C4-2B (cell line): ENCODE measurements around the gene RBM6.
"Not testable (repeated sequence)": the region's sequence is repeated elsewhere in the genome, so short reads cannot be mapped to it uniquely, and the experiment has no call there.

Source experiments
- H3K27ac ChIP-seq: fragments of 450-650 bp; 2 replicates; pipeline ENCODE4 v1.5.1; 2017
- ZFX ChIP-seq: fragments of 450-650 bp; IDR thresholded peaks from 2 replicates; pipeline ENCODE4 v1.6.1; 2017
- TF ChIP-seq, protein P1 (sequence below): fragments of 450-650 bp; conservative IDR thresholded peaks from 2 replicates; pipeline ENCODE4 v1.5.1; 2017; ENCODE audit warnings: mild to moderate bottlenecking

Gene RBM6

DNA sequence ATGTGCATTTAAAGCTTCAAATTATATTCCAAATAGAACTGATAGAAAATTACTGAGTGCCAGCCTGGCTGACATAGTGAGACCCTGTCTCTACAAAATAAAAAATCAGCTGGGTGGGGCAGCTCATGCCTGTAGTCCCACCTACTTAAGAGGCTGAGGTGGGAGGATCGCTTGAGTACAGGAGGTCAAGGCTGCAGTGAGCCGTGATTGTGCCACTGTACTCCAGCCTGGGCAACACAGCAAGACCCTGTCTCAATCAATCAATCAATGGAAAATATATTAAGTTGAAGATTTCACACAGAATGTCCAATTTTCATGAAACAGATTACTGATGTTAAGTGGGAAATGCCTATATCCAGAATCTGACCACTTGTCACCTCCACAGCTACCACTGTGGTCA lies 14.5 kb upstream of the RBM6 start:
- H3K27ac ChIP-seq: no peak overlapping the region
- no peak for TF ChIP-seq ZFX
- TF ChIP-seq, protein P1, sequence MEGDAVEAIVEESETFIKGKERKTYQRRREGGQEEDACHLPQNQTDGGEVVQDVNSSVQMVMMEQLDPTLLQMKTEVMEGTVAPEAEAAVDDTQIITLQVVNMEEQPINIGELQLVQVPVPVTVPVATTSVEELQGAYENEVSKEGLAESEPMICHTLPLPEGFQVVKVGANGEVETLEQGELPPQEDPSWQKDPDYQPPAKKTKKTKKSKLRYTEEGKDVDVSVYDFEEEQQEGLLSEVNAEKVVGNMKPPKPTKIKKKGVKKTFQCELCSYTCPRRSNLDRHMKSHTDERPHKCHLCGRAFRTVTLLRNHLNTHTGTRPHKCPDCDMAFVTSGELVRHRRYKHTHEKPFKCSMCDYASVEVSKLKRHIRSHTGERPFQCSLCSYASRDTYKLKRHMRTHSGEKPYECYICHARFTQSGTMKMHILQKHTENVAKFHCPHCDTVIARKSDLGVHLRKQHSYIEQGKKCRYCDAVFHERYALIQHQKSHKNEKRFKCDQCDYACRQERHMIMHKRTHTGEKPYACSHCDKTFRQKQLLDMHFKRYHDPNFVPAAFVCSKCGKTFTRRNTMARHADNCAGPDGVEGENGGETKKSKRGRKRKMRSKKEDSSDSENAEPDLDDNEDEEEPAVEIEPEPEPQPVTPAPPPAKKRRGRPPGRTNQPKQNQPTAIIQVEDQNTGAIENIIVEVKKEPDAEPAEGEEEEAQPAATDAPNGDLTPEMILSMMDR: no peak

DNA sequence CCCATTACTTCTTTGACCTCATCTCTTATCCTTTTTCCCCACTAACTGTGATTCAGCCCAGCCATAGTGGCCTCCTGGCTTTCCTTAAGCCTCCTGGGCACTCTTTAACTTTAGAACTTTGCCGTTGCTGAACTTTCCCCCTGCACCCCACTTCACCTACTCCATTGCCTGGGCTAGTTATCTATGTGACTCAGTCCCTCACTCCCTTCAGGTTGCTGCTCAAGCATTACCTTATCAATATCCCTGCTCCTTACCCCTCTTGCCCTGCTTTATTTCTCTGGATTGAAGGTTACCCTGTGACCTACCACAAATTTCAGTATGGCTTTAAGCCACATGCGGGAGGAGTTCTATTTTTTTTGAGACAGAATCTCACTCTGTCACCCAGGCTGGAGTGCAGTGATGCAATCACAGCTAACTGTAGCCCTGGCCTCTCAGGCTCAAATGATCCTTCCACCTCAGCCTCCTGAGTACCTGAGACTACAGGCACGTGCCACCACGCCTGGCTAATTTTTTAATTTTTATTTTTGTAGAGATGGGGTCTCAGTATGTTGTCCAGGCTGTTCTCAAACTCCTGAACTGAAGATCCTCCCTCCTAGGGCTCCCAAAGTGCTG lies 13.7 kb upstream of the RBM6 start:
- no peak for TF ChIP-seq ZFX
- TF ChIP-seq, protein P1: no peak
- H3K27ac ChIP-seq: no peak overlapping the region

DNA sequence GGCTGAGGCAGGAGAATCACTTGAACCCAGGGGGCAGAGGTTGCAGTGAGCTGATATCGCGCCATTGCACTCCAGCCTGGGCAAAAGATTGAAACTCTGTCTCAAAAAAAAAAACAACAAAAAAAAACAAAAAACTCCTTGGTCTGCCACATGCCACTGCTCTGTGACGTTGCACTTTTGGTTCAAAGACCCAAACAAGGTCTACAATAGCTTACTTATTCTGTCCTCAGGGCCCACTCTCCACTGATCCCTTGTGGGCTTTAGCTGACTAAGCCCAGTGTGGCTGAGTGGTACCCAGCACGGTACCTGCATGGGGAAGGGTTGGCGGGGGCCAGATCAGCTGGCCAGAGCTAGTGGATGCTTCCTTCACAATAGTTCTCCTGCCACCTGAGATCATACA lies 12.2 kb upstream of the RBM6 start:
- no peak overlapping the region for H3K27ac ChIP-seq
- no peak for TF ChIP-seq ZFX
- TF ChIP-seq, protein P1: no peak

DNA sequence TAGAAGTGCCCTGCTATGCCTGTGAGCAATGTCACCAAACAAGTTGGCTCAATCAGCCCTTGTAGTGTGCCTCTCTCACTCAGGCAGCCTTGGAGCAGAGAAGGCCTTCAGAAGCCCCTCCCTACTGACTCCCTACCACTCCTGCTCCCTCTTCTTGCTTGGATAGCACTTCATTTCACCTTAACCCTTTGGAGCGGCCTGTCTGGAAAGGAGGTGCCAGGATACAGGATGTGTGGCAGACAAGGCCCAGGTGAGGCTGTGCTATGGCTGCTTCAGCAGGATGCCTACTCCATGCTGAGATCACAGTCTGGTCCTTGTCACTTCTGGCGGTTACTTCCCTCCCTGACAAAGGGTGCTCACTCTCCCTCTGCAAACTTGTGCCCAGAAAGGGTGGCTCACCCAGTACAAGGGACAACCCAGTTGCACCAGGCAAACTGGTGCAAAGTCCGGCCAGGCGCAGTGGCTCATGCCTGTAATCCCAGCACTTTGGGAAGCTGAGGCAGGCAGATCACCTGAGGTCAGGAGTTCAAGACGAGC lies 11.4 kb upstream of the RBM6 start:
- H3K27ac ChIP-seq: peak overlapping the region; percentile 74
- no peak for TF ChIP-seq ZFX

DNA sequence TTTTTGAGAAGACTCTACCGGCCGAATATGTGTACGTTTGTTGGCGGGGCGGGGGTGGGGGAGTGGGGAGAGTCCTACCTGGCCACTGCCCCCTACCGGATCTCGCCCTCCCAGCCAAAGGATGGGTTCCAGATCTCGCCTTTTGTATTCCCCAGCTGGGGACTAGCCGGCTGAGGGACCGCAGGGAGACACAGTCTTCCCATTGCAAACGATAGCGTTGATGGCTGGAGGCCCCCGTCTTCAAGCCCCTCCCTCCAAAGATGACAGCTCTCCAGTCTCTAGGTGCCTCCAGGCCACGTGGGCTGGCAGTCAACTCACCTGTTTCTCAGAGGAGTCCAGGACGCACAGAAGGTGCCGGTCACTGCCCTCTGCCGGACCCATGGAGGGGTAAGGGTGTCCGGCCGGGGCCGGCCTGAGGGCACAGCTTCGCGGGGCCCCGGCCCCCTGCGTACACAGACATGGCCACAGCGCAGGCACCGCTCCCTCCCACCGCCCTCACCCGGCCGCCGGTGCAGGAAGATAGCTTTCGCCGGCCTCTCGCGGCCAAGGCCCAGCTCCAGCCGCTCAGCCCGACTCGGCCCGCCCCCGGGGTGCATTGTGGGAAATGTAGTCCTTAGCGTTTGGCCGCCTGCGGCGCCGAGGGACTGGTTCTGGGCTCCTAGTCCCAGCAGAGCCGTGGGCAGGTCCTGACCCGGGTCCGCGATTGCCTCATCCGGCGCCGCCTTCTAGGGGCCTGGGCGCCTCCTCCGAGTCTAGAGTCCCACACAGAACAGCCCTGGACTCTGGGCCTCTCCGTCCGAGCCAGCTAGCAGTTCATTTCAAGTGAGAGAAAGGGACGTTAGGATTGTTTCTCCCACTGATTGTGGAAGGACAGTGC lies 10.4 kb upstream of the RBM6 start, which contains the start of gene MON1A:
Gene MON1A, minus strand, starts transcription at position 521 of the 877 bp plus-strand sequence. CDS start 16,465 bp downstream, outside the sequence.
- peak within 1 kb of the TSS; percentile 74 for H3K27ac ChIP-seq
- peak; percentile 95 for TF ChIP-seq ZFX
- TF ChIP-seq, protein P1: peak; percentile 56

DNA sequence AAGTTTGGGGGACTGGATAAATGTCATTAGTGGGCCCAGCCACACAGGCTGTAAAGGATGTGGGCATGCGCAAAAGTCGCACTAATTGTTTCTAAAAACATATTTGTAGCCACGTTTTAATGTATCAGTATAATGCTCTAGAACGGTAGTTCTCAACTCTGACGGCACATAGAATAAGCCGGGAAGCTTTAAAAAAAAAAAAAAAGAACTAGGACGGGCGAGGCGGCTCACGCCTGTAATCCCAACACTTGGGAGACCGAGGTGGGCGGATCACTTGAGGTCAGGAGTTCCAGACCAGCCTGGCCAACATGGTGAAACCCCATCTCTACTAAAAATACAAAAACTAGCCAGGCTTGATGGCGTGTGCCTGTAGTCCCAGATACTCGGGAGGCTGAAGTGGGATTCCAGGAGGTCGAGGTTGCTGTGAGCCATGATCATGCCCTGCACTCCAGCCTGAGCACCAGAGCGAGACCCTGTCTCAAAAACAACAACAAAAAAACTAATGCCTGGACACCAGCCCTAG lies 9.7 kb upstream of the RBM6 start:
- TF ChIP-seq, protein P1: no peak
- TF ChIP-seq ZFX: no peak
- H3K27ac ChIP-seq: peak overlapping the region; percentile 74

DNA sequence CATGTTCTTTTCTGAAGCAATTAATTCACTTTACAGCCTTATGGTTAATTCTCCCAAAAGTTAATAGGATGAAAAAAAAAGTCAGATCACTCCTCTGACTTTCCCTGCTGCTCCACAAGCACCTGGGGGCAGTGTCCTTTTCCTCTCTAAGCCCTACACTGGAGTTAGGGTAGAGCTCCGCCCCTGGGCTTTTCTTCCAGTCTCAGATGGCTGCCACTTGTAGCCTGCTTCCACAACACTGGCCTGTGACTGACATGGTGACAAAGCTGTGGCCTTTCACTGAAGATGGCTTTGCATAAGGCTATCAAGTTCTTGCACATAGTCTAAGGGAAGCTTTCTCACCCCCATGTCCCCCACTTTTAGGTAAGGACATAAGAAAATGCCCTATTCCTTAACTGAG lies 9.0 kb upstream of the RBM6 start:
- H3K27ac ChIP-seq: no peak overlapping the region
- TF ChIP-seq, protein P1: no peak
- no peak for TF ChIP-seq ZFX

DNA sequence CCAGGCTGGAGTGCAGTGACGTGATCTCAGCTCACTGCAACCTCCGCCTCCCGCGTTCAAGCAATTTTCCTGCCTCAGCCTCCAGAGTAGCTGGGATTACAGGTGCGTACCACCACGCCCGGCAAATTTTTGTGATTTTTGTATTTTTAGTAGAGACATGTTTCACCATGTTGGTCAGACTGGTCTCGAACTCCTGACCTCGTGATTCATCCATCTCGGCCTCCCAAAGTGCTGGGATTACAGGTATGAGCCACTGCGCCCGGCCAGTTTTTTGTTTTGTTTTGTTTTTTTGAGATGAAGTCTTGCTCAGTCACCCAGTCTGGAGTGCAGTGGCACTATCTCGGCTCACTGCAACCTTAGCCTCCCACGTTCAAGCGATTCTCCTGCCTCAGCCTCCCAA lies 7.7 kb upstream of the RBM6 start:
- not testable (repeated sequence) for H3K27ac ChIP-seq
